Measurements from ENCODE around the gene GDAP1L1.

GDAP1L1 gene

DNA sequence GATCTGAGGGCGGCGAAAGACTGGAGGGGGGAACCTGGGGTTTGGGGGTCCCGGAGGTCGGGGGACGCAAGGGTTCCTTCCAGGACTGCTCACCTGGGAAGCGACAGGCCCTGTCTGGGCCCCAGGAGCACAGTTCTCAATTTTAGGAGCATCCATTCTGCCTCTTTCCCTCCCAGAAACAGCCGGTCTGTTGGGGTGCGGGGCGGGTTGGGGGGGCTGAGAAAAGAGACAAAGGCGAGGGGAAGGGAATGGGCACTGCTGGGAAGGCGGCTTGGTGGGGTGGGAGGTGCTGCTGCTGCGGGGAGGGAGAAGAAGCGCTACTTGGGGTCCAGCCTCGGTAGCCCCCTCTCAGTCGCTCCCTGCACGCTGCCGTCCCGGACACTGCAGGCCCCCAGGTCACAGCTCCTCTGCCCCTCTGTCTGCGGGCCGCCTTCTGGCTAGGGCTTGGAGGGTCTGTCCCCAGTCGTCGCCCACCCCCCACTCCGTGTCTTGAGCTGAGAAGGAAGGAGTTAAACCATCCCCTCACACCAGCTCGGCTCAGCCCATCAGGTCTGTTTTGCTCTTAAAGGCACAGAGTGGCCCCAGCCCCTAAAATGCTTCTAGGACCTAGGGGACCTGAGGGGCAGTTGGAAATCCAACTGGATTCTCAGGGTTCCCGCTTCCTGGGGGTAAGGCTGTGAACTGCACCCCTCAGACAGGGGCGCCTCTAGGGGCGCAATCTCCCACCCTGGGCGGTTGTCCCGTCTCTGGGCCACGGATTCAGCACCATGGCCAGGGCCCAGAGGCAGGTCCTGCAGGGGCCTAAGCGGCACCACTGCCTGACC, 690 bp downstream of the GDAP1L1 start:
- Histone ChIP-seq H3K27ac (no peak overlapping the region), H3K4me3 (no peak overlapping the region)

DNA sequence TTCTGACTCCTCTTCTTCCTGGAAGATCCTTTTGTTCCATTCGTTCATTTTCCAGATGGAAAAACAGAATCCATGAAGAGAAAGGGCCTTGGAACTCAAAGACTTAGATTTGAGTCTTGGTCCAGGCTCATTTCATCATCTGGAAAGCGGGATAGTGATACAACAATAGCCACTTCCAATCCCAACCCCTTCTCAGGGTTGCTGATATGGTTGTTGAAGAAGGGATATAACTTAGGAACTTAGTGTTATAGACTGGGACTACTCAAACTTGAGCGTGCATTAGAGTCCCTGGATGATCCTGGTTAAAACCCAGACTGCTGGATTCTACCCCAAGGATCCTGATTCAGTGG, 1.3 kb downstream of the GDAP1L1 start:
- H3K4me3 ChIP-seq, result no peak overlapping the region
- H3K27ac ChIP-seq, result no peak overlapping the region

DNA sequence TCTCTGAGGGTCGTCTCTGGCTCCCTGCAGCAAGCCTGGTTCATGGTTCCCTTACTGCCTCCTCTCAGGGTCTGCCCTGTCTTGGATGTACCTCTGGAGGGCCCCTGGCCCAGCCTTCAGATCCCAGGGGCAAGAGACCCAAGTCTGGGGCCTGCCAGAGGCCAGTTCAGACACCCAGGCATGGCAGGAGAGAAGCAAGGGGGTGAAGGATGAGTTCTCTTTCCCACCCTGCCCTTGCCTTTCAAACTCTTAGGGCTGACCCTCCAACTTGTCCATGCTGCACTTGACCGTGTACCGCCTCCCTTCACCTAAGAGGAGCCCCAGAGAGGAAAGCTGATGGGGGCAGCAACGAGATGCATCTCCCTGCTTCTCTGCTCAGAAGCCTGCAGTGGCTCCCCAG, 4.2 kb downstream of the GDAP1L1 start:
- H3K27ac ChIP-seq, result no peak overlapping the region
- H3K4me3 ChIP-seq, result no peak overlapping the region

DNA sequence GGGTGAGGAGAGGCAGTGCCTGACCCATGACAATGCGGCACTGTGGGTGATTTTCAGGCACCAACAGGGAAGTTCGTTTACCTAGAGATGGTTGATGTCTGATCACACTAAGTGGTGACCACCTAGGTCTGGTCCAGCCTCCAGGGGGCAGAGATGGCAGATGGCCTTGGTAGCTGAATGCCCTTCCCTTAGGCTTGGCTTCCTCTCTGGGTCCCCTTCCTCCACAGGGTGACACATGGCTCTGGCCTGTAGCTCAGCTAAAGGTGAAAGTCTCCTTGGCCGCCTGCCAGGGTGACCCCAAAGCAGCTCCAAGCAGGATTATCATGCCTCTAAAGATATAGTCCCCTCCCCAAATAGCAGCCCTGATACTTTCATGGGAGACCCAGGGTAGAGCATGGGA, 6.4 kb downstream of the GDAP1L1 start:
- Histone ChIP-seq H3K27ac (no peak overlapping the region), H3K4me3 (no peak overlapping the region)

DNA sequence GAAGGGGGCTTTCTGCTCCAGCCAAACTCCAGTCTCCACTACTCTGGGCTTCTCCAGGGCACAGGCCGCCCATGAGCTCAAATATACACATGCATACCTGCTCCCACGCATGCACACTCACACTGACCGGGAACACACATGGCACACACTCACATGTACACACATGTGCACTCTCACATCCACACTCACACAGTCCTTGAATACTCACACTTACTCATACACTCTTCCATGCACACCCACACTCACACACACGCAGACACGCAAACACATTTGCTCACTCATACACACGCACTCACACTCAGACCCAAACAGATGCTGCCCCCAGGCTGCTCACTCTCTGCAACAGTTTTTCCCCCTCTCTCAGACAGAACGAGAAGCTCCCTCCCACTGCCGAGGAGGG, 7.0 kb downstream of the GDAP1L1 start:
- H3K27ac ChIP-seq, result no peak overlapping the region
- no peak overlapping the region for H3K4me3 ChIP-seq

DNA sequence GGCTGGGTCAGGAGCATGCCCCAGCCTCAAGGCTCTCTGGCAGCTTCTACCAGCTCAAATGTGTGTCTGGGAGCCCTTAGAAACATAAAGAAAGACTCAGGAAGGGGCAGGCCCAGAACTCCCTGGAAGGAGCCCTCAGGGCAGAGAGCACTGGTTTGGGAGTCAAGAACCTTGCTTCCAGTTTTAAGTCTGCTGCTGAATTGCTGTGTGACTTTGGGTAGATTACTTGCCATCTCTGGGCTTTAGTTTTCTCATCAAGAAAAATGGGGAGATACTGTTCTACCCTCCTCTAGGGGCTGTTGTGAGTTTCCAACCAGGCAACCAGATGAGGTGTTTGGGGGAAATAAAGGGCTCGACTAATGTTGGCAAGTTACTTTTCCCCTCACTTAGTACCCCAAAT, 8.8 kb downstream of the GDAP1L1 start:
- Histone ChIP-seq H3K4me3 (no peak overlapping the region), H3K27ac (no peak overlapping the region)

DNA sequence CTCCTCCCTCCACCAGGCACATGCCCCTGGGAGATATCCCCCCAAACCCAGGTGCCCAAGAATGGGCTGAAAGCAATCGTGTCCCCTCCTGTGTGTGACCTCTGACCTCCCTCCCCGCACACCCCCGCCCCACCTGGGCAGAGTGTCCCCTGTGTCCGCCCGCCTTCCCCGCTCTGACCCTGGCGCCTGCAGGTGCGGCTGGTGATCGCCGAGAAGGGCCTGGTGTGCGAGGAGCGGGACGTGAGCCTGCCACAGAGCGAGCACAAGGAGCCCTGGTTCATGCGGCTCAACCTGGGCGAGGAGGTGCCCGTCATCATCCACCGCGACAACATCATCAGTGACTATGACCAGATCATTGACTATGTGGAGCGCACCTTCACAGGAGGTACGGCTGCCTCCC, 9.9 kb downstream of the GDAP1L1 start:
- Histone ChIP-seq H3K4me3 (no peak overlapping the region), H3K27ac (no peak overlapping the region)

DNA sequence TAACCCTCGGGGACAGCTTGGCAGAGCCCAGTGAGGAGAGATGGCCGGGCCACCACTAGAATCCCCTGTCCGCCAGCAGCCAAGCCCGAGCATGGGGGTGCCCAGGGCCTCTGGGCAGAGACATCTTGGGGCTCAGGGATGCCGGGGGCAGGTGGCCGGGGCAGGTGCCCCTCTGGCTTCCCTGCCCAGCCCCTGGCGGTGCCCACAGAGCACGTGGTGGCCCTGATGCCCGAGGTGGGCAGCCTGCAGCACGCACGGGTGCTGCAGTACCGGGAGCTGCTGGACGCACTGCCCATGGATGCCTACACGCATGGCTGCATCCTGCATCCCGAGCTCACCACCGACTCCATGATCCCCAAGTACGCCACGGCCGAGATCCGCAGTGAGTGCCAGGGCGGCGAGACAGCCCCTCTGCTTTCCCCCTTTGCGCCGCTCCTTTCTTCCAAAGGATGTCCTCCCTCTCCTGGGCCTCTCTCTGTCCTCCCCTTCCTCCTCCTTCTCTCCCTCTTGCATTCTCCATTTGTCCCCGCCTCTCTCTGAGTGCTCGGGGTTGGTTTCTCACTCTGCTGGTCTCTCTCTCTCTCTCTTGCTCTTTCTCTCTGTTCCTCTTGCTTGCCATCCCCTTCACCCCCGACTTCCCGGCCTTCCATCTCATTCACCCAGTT, 11.2 kb downstream of the GDAP1L1 start:
- H3K27ac ChIP-seq, result no peak overlapping the region

DNA sequence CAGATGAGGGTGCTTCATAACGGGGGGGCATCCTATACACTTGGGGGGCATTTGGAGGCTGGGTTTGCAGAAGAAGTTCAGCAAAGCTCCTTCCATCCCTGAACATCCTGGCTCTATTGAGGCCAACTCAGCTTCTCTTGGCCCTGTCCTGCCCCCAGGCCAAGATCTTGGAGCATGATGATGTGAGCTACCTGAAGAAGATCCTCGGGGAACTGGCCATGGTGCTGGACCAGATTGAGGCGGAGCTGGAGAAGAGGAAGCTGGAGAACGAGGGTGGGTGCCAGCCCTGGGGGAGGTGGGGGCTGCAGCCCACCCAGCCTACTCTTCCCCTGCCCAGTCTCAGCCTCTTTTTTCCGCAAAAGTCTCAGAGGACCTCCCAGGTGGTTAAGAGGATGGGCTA, 17.2 kb downstream of the GDAP1L1 start:
- H3K27ac ChIP-seq, result no peak overlapping the region
- H3K4me3 ChIP-seq, result no peak overlapping the region

More for the DNA sequence above, 11.2 kb downstream of the GDAP1L1 start:
- H3K4me3 ChIP-seq, result no peak overlapping the region

DNA sequence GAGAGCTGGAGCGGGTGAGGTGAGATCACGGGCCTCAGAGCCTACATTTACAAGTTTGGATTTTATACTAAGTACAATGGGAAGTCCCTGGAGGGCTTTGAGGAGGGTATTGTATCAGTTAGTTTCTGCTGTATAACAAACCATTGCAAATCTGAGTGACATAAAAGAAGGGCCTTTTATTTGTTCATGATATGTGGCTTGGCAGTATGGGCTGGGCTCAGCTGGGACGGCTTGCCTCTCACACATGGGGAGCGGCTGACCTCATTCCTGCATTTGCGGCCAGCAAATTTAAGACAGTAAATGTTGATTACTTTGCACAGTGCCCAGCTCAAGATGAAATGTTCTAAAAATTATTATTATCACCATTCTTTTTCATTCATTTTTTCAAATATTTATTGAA, 21.7 kb downstream of the GDAP1L1 start:
- H3K4me3 ChIP-seq, result no peak overlapping the region
- H3K27ac ChIP-seq, result no peak overlapping the region

DNA sequence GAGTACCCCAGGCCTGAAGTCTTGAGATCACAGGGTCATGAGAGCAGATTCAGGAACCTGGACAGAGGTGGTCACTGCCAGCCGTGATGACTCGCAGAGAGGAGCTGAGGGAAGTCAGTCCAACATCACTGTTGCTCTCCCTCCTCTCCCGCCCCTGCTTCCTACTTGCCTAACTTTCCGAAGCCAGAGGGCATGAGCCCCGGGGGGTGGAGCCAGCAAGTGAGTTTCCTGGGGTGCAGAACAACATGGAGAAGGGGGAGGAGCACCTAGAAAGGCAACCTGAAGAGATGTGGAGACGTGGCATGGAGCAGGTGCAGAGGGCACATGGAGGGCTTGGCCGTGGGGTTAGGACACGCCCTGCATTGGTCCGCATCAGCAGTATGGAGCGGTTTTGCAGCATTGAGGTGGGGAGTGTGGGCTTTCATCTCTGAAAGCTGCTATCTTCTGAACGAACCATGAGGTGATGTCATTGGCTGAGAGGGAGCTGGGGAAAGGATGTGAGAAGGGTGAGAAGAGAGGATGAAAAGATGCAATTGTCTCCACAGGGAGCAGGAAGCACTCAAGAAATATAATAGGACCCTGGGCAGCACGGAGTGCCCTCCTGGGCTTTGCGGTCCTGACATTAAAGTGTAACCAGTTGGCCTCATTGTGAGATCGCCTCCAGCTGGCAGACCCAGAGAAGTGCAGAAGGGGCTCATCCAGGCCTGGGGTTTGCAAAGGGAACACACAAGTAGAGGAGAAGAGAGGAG, 25.0 kb downstream of the GDAP1L1 start:
- no peak overlapping the region for H3K27ac ChIP-seq
- H3K4me3 ChIP-seq, result no peak overlapping the region

DNA sequence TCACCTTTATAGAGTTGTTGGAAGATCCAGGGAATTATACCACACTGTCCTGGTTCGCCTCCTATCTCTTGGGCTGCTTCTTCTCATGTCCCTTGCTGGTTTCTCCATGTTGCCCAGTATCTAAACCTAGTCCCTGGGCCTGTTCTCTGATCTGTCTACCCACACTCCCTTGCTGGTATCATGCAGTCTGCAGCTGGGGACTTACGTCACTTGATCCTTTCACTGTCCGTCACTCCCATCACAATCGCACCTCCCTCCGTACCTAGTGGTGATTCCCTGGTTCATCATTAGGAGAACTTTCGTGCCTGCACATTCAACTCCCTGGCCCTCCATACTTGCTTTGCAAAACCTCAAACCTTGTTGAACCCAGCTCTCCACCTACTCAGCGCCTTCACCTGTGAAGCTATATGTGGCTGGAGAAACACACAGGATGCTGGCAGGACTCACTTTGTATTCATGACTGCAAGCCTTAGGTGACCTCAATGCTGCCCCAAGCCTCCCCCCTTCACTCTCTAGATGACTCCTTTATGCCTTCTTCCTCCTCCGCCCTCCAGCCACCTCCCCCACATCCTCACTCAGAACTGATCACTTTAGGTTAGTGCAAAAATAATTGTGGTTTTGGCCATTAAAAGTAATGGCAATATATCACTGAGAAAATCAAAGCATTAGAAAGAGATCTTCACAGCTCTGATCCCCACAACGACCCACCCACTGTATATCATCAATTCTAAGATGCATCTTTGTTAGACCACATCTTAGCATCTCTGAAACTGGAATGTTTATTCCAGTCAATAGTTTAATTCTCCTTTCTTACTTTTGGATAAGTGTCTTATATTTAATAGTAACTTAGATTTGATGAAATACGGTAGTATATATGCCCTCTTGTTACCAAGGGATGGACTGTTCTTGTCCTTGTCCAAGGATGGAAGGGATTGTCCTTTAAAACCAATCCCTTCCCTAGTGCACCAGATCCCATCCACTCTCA, 26.4 kb downstream of the GDAP1L1 start:
- no peak overlapping the region for H3K27ac ChIP-seq
- no peak overlapping the region for H3K4me3 ChIP-seq

DNA sequence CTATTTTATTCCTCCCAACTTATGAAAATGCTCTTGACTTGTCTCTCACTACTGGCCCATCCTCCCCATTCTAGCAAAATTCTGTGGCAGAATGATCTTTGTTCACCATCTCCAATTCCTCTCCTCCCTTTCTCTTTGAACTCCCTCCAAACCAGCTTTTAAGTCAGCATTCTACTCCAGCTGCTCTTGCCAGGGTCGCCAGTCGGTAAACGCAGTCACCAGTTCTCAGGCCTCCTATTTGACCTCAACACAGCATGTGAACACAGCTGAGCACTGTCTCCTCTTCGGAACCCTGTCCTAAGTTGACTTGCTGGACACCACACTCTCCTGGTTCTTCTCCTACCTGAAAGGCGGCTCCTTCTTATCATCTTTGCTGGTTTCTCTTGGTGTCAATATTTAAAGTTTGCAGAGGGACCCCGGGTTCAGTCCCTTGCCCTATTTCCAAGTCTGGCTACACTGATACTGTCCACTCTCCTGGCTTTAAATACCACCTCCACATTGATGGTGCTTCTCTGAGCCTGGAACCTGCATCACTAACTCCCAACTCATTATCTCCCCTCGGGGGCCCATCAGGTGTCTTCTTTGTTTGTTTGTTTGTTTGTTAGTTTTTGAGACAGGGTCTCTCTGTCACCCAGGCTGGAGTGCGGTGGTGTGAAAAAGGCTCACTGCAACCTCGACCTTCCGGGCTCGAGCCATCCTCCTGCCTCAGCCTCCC, 27.4 kb downstream of the GDAP1L1 start:
- Histone ChIP-seq H3K4me3 (no peak overlapping the region), H3K27ac (no peak overlapping the region)

DNA sequence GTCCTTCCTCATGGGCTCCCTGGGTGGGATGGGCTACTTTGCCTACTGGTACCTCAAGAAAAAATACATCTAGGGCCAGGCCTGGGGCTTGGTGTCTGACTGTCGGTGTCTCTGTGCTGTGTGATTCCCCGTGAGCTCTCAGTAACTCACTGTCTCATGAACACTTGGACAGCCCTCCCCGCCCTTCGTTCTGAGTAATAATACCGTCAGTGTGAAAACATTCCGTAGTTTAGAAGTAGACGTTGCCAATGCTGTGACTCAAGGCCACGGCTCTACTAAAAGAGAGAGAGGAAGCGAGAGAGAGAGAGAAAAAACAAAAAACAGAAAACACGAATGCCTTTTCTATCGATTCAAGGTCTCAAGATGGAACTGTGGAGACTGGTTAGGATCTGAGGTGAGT, 32.1 kb downstream of the GDAP1L1 start:
- no peak overlapping the region for H3K27ac ChIP-seq
- no peak overlapping the region for H3K4me3 ChIP-seq

DNA sequence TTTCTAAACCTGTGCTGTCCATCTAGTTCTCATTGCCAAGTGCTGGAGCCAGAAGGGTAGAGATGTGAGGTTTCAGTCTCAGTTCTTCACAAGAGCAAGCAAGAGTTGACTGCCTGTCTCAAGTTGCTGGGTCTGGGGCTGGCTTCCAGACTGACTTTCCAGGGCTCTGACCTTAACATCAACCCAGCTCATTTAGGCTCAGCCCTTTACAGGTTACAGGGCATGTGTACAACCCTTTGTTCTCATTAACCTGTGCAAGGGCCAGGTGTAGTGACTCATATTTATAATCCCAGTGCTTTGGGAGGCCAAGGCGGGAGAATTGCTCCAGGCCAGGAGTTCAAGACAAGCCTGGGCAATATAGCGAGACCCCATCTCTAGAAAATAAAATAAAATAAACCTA, 33.3 kb downstream of the GDAP1L1 start:
- Histone ChIP-seq H3K27ac (no peak overlapping the region), H3K4me3 (no peak overlapping the region)

DNA sequence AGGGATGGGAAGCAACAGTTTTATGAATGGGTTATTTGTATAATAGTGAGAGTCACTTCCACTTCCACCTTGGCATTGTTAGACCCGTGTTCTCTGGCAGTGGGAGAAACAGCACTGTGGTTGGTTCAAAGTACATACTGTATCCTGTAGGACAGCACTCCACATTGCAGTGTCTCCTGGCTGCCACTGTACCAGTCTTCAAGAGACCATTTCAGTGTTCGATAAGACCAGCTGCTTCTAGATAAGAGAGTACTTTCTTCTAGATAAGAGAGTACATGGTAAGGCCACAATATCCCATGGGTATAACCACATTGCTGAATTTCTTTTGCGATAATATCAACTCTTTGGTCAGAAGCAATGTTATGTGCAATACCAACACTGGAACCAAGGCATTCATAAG, 35.1 kb downstream of the GDAP1L1 start:
- H3K27ac ChIP-seq, result no peak overlapping the region

DNA sequence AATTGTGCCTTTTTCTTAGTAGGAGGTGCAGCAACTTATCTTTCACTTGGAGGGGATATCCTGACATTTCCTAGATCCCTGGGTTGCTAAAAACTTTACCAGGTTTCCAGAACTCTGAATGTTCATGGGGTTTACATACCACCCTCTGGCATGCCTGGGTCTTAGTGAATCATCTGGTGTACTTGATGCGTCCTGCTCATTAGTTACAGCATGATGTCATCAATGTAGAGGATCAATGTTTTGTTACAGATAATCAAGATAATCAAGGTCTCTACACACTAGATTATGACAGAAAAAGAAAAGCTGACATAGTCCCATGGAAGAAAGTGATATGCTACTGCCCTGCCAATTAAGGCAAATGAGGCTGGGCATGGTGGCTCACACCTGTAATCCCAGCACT, 36.9 kb downstream of the GDAP1L1 start:
- no peak overlapping the region for H3K4me3 ChIP-seq
- H3K27ac ChIP-seq, result no peak overlapping the region

More for the DNA sequence above, 35.1 kb downstream of the GDAP1L1 start:
- no peak overlapping the region for H3K4me3 ChIP-seq

DNA sequence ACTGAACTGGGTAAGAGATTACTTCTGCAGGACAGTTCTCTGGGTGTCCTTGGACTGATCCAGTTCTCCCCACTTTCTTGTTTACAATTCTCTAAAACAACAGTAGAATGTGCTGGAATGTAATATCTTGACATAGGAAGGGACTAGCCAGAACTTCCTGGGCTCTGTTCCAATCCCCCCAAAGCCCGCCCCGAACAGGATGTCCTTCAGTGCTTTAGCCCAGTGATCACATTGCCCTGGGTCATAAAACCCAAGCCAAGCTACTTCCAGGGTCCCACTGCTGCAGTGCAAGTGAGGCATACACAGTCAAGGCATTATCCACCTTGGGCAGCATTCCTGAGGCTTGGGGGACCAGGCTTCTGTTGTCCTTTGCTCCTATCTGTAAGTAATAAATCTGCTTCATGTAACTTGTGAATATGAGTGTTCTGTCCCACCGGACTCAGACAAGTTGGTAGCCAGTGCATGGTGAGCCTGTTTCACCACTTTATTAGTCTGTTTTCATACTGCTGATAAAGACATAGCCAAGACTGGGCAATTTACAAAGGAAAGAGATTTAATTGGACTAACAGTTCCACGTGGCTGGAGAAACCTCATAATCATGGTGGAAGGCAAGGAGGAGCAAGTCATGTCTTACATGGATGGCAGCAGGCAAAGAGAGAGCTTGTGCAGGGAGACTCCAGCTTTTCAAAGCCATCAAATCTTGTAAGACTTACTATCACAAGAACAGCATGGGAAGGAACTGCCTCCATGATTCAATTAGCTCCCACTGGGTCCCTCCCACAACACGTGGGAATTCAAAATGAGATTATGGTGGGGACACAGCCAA, 40.4 kb downstream of the GDAP1L1 start:
- Histone ChIP-seq H3K4me3 (no peak overlapping the region), H3K27ac (no peak overlapping the region)
